Gastroesophageal sphincter (tissue), 4 donors: Measurements from ENCODE around the gene ZNF160. TPM values are rescaled to one million over a fixed set of nuclear protein-coding genes. Genes with fewer than 3 reads are reported as not detected.
"Not testable (repeated sequence)": the region's sequence is repeated elsewhere in the genome, so short reads cannot be mapped to it uniquely, and the experiment has no call there.

ENCODE experiments used
- ATAC-seq: fragments of 150-250 bp; one replicate; pipeline ENCODE4 v1.9.1; 2016; ENCODE audit warnings: mild to moderate bottlenecking, moderate library complexity
- H3K27ac ChIP-seq, 4 donors: fragments of 200-600 bp; sonication (generic) in 3 of 4; 1 replicate in 3 of 4; 2 replicates in 1 of 4; pipeline ENCODE4 v1.5.1; 2016 to 2019
- H3K27me3 ChIP-seq: fragments of 200-600 bp; sonication (generic); one replicate; pipeline ENCODE4 v1.5.1; 2019
- H3K36me3 ChIP-seq, 2 donors: fragments of 200-600 bp; sonication (generic); one replicate each; pipeline ENCODE4 v1.5.1; 2019; ENCODE audit warnings: control low read depth in 1 of 2
- H3K4me1 ChIP-seq, 3 donors: fragments of 200-600 bp; sonication (generic); 1 replicate in 2 of 3; 2 replicates in 1 of 3; pipeline ENCODE4 v1.5.1; 2016 to 2019; ENCODE audit warnings: control low read depth in 2 of 3
- H3K4me3 ChIP-seq, 2 donors: fragments of 200-600 bp; sonication (generic); one replicate each; pipeline ENCODE4 v1.5.1; 2019; ENCODE audit warnings: mild to moderate bottlenecking in 1 of 2, moderate library complexity in 1 of 2
- H3K9me3 ChIP-seq, 3 donors: fragments of 200-600 bp; sonication (generic); one replicate each; pipeline ENCODE4 v1.5.1; 2017 to 2019; ENCODE audit warnings: control low read depth in 2 of 3
- EP300 ChIP-seq: sonication (generic); formaldehyde crosslinking; IDR thresholded peaks from one replicate; pipeline ENCODE4 v1.6.1; 2017; ENCODE audit warnings: antibody characterized with exemption, mild to moderate bottlenecking
- POLR2A ChIP-seq, 2 donors: fragments of 450-650 bp; IDR thresholded peaks; one replicate each; pipeline ENCODE4 v1.6.1; 2017; ENCODE audit warnings: antibody characterized with exemption in 2 of 2, mild to moderate bottlenecking in 2 of 2, moderate library complexity in 1 of 2
- POLR2AphosphoS5 ChIP-seq: sonication (generic); formaldehyde crosslinking; IDR thresholded peaks from one replicate; pipeline ENCODE4 v1.6.1; 2017; ENCODE audit warnings: antibody characterized with exemption
- WGBS, 2 donors: methylation state at CpG; one replicate each; pipeline ENCODE4 v1.1.5; 2018; ENCODE audit warnings: low coverage in 1 of 2; 5-methylcytosine and 5-hydroxymethylcytosine counted together
- total RNA-seq, 4 donors: library from RNA; depleted of rRNA; stranded (reverse); fragments of >200 nt; gene quantifications; one replicate each; pipeline ENCODE4 v1.1.0, GENCODE V29; 2016
- TF ChIP-seq, protein P1 (sequence below), 4 experiments: fragments of 200-600 bp in 2 of 4; fragments of 450-650 bp in 2 of 4; sonication (generic) in 1 of 4; IDR thresholded peaks; one replicate each; pipeline ENCODE4 v1.5.1; 2017 to 2019; ENCODE audit warnings: antibody characterized with exemption in 4 of 4, mild to moderate bottlenecking in 2 of 4, moderate library complexity in 2 of 4

Gene ZNF160
- total RNA-seq, 4 donors from 2014 or later, result 21.4 to 71.1 (median 31.7) TPM

DNA sequence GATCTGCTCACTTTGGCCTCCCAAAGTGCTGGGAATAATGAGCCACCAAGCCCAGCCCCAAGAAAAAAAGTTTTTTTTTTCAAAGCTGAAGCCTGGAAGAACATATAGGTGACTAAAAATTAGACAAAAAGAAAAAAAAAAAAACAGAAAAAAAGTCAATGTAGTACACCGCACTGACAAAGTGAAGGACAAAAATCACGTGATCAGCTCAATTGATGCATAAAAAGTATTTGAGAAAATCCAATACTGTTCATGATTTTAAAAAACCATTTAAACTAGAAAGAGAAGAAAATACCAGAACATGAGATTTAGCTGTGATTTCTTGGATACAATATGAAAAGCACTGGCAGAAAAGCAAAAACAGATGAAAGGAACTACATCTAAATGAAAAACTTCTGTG lies 69.2 kb downstream of the ZNF160 start:
- no peak overlapping the region for H3K4me3 ChIP-seq
- H3K27me3 ChIP-seq, result peaks cover 62% of the 10 kb centered on the region
- 80 to 92% methylated on average over 2 of the region's 2 CpGs for WGBS, 2 donors
- TF ChIP-seq POLR2AphosphoS5 (no peak), EP300 (no peak), POLR2A (IDR thresholded peaks at IDR 0.05) (no peak)
- TF ChIP-seq, protein P1, sequence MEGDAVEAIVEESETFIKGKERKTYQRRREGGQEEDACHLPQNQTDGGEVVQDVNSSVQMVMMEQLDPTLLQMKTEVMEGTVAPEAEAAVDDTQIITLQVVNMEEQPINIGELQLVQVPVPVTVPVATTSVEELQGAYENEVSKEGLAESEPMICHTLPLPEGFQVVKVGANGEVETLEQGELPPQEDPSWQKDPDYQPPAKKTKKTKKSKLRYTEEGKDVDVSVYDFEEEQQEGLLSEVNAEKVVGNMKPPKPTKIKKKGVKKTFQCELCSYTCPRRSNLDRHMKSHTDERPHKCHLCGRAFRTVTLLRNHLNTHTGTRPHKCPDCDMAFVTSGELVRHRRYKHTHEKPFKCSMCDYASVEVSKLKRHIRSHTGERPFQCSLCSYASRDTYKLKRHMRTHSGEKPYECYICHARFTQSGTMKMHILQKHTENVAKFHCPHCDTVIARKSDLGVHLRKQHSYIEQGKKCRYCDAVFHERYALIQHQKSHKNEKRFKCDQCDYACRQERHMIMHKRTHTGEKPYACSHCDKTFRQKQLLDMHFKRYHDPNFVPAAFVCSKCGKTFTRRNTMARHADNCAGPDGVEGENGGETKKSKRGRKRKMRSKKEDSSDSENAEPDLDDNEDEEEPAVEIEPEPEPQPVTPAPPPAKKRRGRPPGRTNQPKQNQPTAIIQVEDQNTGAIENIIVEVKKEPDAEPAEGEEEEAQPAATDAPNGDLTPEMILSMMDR (IDR thresholded peaks at IDR 0.05), result no peak
- peaks cover 0 to 49% (median 0%) of the 10 kb centered on the region in 3 donors for H3K9me3 ChIP-seq
- no peaks in the 10 kb centered on the region for H3K36me3 ChIP-seq
- no peaks in the 10 kb centered on the region for H3K4me1 ChIP-seq
- ATAC-seq, result no peak
- H3K27ac ChIP-seq, result no peak overlapping the region

- H3K27me3 ChIP-seq, result peaks cover 33% of the 10 kb centered on the region
- not testable (repeated sequence) for H3K4me3 ChIP-seq, H3K9me3 ChIP-seq, ATAC-seq, H3K36me3 ChIP-seq, H3K27ac ChIP-seq, H3K4me1 ChIP-seq
- WGBS, 2 donors, result 28 to 36% methylated on average over 4 to 5 of the region's 7 CpGs
These were observed 74.9 kb downstream of the ZNF160 start for GRCh38 chr19:53028306-53028705.

DNA sequence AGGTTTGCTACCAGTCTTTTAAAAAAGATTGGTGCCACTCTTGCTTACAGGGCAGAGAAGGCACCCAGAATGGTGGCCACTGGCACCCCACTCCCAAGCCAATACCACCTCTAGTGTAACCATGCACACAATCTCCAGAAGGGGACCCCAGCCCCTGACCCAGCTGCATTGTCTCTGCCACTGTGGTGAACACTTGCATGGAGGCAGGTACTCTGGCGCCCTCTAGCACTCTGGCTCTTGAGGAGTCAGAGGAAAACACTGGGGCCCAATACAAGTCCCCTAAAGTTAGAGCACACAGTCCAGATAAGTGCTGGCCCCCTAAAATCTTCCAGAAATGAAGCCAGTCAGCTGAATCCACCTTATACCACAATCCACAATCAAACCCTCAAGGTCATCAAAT lies 83.5 kb downstream of the ZNF160 start:
- ATAC-seq, result no peak
- H3K4me1 ChIP-seq, result no peaks in the 10 kb centered on the region
- 0% methylated on average over 1 of the region's 1 CpG; no CpG with 5 or more reads in 1 of the 2 donors for WGBS, 2 donors
- TF ChIP-seq POLR2AphosphoS5 (no peak), EP300 (no peak), POLR2A (IDR thresholded peaks at IDR 0.05) (no peak)
- TF ChIP-seq, protein P1 (IDR thresholded peaks at IDR 0.05), result no peak
- H3K27me3 ChIP-seq, result peaks cover 9% of the 10 kb centered on the region
- H3K36me3 ChIP-seq, result no peaks in the 10 kb centered on the region
- no peak overlapping the region for H3K4me3 ChIP-seq
- H3K27ac ChIP-seq, result no peak overlapping the region
- H3K9me3 ChIP-seq, result peaks cover 0 to 36% (median 0%) of the 10 kb centered on the region in 3 donors

Other genes starting within 250 kb of the ZNF160 start
- 10 to 100 TPM; 10.0 to 17.0 (median 13.2) TPM for gene ZNF468, start 245.8 kb downstream of the ZNF160 start, total RNA-seq
- gene ZNF320, start 205.8 kb downstream of the ZNF160 start, total RNA-seq, result 10 to 100 TPM in 2 of 4 donors, 1 to 10 TPM in 2; 8.4 to 16.2 (median 12.1) TPM
- 1 to 10 TPM; 2.6 to 4.1 (median 3.0) TPM for gene ZNF888, start 180.0 kb downstream of the ZNF160 start, total RNA-seq
- 1 to 10 TPM; 5.3 to 7.8 (median 6.8) TPM for gene ZNF816, start 140.5 kb downstream of the ZNF160 start, total RNA-seq
- gene ERVV-1, start 89.5 kb downstream of the ZNF160 start, total RNA-seq, result not detected
- gene ERVV-2, start 58.7 kb downstream of the ZNF160 start, total RNA-seq, result not detected
- 10 to 100 TPM in 3 of 4 donors, 1 to 10 TPM in 1; 8.6 to 35.0 (median 14.1) TPM for gene ZNF415, start 29.5 kb upstream of the ZNF160 start, total RNA-seq
- gene ZNF347, start 55.6 kb upstream of the ZNF160 start, total RNA-seq, result 10 to 100 TPM in 1 of 4 donors, 1 to 10 TPM in 3; 8.5 to 14.2 (median 8.8) TPM
- 10 to 100 TPM in 1 of 4 donors, 1 to 10 TPM in 3; 2.1 to 32.1 (median 4.1) TPM for gene ZNF665, start 89.9 kb upstream of the ZNF160 start, total RNA-seq
- 10 to 100 TPM; 15.6 to 29.0 (median 19.2) TPM for gene ZNF677, start 151.5 kb upstream of the ZNF160 start, total RNA-seq
- not detected for gene VN1R2, start 154.9 kb upstream of the ZNF160 start, total RNA-seq
- gene VN1R4, start 164.3 kb upstream of the ZNF160 start, total RNA-seq, result not detected
- 10 to 100 TPM in 2 of 4 donors, 1 to 10 TPM in 2; 5.2 to 11.5 (median 8.6) TPM for gene ZNF845, start 230.3 kb upstream of the ZNF160 start, total RNA-seq